Measurements from ENCODE around the gene ZC3H11A.

- no peak for TF ChIP-seq CTCF (IDR thresholded peaks at IDR 0.05; ENCODE audit: low read length)
- no peak for TF ChIP-seq EZH2 (optimal IDR thresholded peaks at IDR 0.05; ENCODE audit: low read depth, low read length)
- no peak for TF ChIP-seq EZH2phosphoT487 (IDR thresholded peaks at IDR 0.05; ENCODE audit: low read length)
Observed at GRCh38 chr1:203807196-203807595, 11.8 kb downstream of the ZC3H11A start.
